Measurements from ENCODE around the gene ATIC. TPM values are rescaled to one million over a fixed set of nuclear protein-coding genes. Genes with fewer than 3 reads are reported as not detected.

ATIC gene
- total RNA-seq, 1 experiment from 2014 or later, result 295 TPM

DNA sequence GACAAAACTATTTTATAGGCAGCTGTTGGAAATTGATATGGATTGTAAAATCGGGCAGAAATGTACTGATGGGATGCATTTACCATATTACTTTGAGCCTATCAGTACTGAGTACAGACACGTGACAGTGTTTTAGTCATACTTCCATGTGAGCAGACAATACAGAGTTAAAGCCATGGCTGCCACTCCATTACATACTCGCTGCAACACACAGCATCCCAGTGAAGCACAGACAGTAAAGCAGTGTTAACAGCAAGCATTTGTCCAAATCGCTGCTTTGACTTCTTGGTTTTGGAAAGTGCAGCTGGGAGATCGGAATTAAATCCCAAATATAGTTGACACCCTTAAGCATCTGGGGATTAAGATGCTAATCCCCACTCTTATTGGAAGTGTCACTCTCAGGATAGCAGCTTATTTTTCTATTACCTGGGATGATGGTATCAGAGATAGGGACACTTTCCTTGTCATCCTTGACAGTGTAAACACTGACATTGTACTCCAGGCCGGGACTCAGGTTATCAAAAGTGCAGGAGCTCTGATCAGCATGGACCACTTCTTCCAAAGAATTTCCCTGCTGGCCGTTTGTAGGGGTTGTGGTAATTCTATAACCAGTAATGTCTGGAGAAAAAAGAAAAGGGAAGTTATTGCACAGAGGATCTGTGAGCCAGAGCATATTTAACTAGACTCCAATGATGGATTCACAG, 82.4 kb downstream of the ATIC start:
- no peak overlapping the region for H2BK120ac ChIP-seq (ENCODE audit: low read depth, low read length, poor library complexity, severe bottlenecking)

More for the DNA sequence above, 82.4 kb downstream of the ATIC start:
- Histone ChIP-seq H2BK15ac (ENCODE audit: low read depth, low read length) (no peak overlapping the region), H3K14ac (ENCODE audit: insufficient read depth, low read length) (no peak overlapping the region), H3K4me1 (ENCODE audit: insufficient read depth, low read length) (no peaks in the 10 kb centered on the region; the same call in 1 of the 2 replicates), H4K8ac (replicated peaks; ENCODE audit: insufficient read length, low read depth, low read length) (no peak overlapping the region), H3K27me3 (ENCODE audit: insufficient read depth, low read length) (no peaks in the 10 kb centered on the region), H3K56ac (ENCODE audit: insufficient read length, low read depth, low read length) (no peak overlapping the region), H3K23ac (ENCODE audit: insufficient read length, low read depth, low read length) (no peak overlapping the region), H3K4me2 (ENCODE audit: insufficient read depth, insufficient read length, low read length) (no peak overlapping the region), H3K9me3 (ENCODE audit: control insufficient read depth, low read depth, low read length) (no peaks in the 10 kb centered on the region), H3K79me2 (ENCODE audit: insufficient read depth, low read length) (no peaks in the 10 kb centered on the region), H3K18ac (ENCODE audit: insufficient read length, low read depth, low read length) (no peak overlapping the region), H2BK5ac (ENCODE audit: insufficient read length, low read length) (no peak overlapping the region), H2BK20ac (ENCODE audit: low read depth, low read length, poor library complexity, severe bottlenecking) (no peak overlapping the region), H4K5ac (ENCODE audit: insufficient read length, low read depth, low read length) (no peak overlapping the region), H2BK12ac (ENCODE audit: insufficient read length, low read depth, low read length) (no peak overlapping the region), H3K79me1 (ENCODE audit: insufficient read depth, low read depth, low read length, poor library complexity, severe bottlenecking) (no peaks in the 10 kb centered on the region), H4K91ac (ENCODE audit: insufficient read length, low read depth, low read length) (no peak overlapping the region), H3T11ph (ENCODE audit: low read length) (no peak overlapping the region), H3K27ac (ENCODE audit: insufficient read length, low read depth, low read length) (no peak overlapping the region), H2AK5ac (ENCODE audit: insufficient read length, low read length) (no peak overlapping the region), H3K9ac (ENCODE audit: extremely low read depth, insufficient read length, low read length) (no peak overlapping the region), H4K20me1 (ENCODE audit: control insufficient read depth, insufficient read depth, insufficient read length) (no peaks in the 10 kb centered on the region), H3K4ac (ENCODE audit: low read depth, low read length) (no peak overlapping the region), H3K23me2 (ENCODE audit: insufficient read length, low read depth, low read length, poor library complexity, severe bottlenecking) (no peaks in the 10 kb centered on the region), H2AFZ (ENCODE audit: low read length) (no peak overlapping the region)
- peaks cover 0 to 3% of the 10 kb centered on the region in 2 experiments; a peak in 1 of 5 replicates for H3K9me3 Mint-ChIP-seq
- H3K4me1 Mint-ChIP-seq, result peaks cover 20 to 32% of the 10 kb centered on the region in 2 experiments
- no peaks in the 10 kb centered on the region for H3K27me3 Mint-ChIP-seq (ENCODE audit: low read depth)
- H3K27ac Mint-ChIP-seq, result no peak overlapping the region
- H3K36me3 Mint-ChIP-seq (ENCODE audit: insufficient read depth in 1 of 3, low read depth in 3 of 3), result peaks cover 10 to 31% (median 18%) of the 10 kb centered on the region in 3 experiments
- no peak for DNase-seq
- TF ChIP-seq, protein P1, sequence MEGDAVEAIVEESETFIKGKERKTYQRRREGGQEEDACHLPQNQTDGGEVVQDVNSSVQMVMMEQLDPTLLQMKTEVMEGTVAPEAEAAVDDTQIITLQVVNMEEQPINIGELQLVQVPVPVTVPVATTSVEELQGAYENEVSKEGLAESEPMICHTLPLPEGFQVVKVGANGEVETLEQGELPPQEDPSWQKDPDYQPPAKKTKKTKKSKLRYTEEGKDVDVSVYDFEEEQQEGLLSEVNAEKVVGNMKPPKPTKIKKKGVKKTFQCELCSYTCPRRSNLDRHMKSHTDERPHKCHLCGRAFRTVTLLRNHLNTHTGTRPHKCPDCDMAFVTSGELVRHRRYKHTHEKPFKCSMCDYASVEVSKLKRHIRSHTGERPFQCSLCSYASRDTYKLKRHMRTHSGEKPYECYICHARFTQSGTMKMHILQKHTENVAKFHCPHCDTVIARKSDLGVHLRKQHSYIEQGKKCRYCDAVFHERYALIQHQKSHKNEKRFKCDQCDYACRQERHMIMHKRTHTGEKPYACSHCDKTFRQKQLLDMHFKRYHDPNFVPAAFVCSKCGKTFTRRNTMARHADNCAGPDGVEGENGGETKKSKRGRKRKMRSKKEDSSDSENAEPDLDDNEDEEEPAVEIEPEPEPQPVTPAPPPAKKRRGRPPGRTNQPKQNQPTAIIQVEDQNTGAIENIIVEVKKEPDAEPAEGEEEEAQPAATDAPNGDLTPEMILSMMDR (conservative IDR thresholded peaks at IDR 0.05), result no peak
- no peak overlapping the region for H3K4me3 Mint-ChIP-seq
- no CpG with 5 or more reads among the region's 7 CpGs for WGBS (ENCODE audit: extremely low coverage, insufficient read length, low lambda C conversion rate)

Data from H9 (cell line).